Fibroblast of villous mesenchyme (primary cell): ENCODE measurements around the gene LRRN4. TPM values are rescaled to one million over a fixed set of nuclear protein-coding genes. Genes with fewer than 3 reads are reported as not detected.

Source experiments
- DNase-seq: peaks from one replicate; pipeline ENCODE4 v3.0.0-alpha.2; 2010; ENCODE audit warnings: low read depth
- H3K4me3 ChIP-seq: 2 replicates; pipeline ENCODE4 v1.5.1; 2011; ENCODE audit warnings: low read depth, mild to moderate bottlenecking, low read length
- CTCF ChIP-seq: IDR thresholded peaks from 2 replicates; pipeline ENCODE4 v1.5.1; 2012; ENCODE audit warnings: low read depth, mild to moderate bottlenecking, low read length; ENCODE audit not compliant: insufficient read depth
- total RNA-seq: library from RNA; depleted of rRNA; stranded (reverse); fragments of >200 nt; gene quantifications from 2 replicates; pipeline ENCODE4 v1.2.3, GENCODE V29; 2012

The LRRN4 gene
- total RNA-seq, 1 donor = not detected

GRCh38 chr20:6075428-6076219, 21.8 kb upstream of the LRRN4 start:
- DNase-seq = no peak
- no peak overlapping the region for H3K4me3 ChIP-seq
- no peak for TF ChIP-seq CTCF

GRCh38 chr20:6074784-6075183, 20.9 kb upstream of the LRRN4 start:
- no peak overlapping the region for H3K4me3 ChIP-seq
- TF ChIP-seq CTCF = no peak
- no peak for DNase-seq

GRCh38 chr20:6074145-6074561, 20.3 kb upstream of the LRRN4 start:
- no peak overlapping the region for H3K4me3 ChIP-seq
- DNase-seq = no peak
- TF ChIP-seq CTCF = no peak

GRCh38 chr20:6070829-6071695, 17.2 kb upstream of the LRRN4 start:
- TF ChIP-seq CTCF = no peak
- H3K4me3 ChIP-seq = no peak overlapping the region
- DNase-seq = no peak

GRCh38 chr20:6069669-6070068, 15.8 kb upstream of the LRRN4 start:
- DNase-seq = no peak
- TF ChIP-seq CTCF = no peak

GRCh38 chr20:6067763-6068318, 14.0 kb upstream of the LRRN4 start:
- H3K4me3 ChIP-seq = no peak overlapping the region
- DNase-seq = no peak
- TF ChIP-seq CTCF = no peak

More at GRCh38 chr20:6069669-6070068, 15.8 kb upstream of the LRRN4 start:
- H3K4me3 ChIP-seq = no peak overlapping the region
